ENCODE data around the gene SCGB3A1.

SCGB3A1 gene

DNA sequence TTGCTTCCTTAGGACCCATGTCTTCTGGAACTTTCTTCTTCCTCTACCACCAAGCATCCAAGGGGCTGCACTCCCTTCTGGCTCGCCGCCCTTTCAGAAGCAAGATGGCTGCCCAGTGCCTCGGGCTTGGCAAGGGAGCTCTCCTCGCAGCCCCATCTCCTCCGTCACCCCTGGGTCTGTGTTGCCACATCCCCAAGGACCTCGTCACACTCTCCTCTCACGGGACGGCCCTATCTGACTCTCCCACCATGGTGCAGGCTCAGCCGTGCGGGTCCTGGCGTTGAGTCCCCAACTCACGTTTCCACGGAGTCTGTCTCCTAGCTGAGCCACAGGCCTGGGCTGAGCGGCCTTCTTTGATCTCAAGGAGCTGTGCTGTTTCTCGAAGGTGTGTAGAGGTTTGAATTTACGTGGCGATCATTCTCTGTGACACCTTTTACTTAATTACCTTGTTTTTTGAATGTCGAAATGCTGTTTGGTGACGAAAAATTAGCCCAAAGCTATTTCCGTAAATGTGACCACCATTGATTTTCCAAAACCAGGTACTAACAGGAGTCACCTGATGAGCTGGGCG lies 15.0 kb upstream of the SCGB3A1 start:
- no peak for DNase-seq (ENCODE audit: low read depth in 2 of 2)

- DNase-seq (ENCODE audit: low read depth in 2 of 2), result peak; percentile 7 to 24
Measured at GRCh38 chr5:180605554-180606214, 14.4 kb upstream of the SCGB3A1 start.

GRCh38 chr5:180604271-180604670 lies 13.0 kb upstream of the SCGB3A1 start:
- DNase-seq (ENCODE audit: low read depth in 2 of 2), result no peak

DNA sequence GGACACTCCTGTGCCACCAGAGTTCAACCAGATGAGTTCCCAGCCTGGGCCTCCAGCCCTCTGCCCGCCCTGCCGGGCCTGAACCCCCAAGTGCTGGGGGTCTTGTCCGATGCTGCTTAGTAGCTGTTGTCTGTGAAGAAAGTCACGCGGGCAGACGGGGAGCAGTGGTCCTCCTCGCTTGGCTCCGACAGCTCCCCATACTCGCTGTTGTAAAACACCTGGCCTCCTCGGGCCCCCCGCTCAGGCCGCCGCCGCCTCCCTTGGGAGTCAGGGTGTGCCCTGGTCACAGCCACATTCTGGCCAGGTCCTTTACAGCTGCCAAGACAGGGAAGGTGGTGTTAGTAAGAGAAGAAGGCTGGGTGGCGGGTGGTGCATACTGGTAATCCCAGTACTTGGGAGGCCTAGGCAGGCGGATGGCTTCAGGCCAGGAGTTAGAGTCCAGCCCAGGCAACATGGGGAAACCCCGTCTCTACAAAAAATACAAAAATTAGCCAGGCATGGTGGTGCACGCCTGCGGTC lies 11.8 kb upstream of the SCGB3A1 start:
- DNase-seq (ENCODE audit: low read depth in 2 of 2), result no peak

DNA sequence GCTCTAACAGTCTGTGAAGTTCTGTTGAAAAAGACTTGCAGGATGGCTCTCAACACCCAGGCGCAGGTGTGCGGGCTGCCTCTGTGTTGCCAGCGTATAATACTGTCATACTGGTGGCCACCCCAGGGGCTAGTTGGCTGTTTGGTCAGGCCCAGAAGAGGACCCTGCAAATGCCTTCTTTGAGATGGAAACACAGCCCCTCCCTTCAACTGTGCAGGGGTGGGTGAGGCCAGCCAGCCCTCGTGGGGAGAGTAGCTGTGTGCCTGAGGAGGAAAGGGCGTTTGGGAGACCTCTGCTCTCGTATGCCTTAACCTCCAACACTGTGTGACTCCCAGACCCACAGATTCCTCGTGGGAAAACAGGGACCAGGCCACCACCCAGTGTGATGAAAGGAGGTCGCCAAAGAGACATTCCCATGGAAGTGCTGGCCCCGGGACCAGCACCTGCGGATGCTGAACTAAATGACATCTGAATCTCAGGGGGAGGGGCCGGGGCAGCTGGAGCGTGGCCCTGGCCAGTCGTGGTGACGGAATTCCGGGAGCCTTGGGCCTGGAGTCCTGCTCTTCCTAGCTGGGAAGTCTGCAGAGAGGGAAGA lies 11.3 kb upstream of the SCGB3A1 start:
- no peak for DNase-seq (ENCODE audit: low read depth in 2 of 2)

DNA sequence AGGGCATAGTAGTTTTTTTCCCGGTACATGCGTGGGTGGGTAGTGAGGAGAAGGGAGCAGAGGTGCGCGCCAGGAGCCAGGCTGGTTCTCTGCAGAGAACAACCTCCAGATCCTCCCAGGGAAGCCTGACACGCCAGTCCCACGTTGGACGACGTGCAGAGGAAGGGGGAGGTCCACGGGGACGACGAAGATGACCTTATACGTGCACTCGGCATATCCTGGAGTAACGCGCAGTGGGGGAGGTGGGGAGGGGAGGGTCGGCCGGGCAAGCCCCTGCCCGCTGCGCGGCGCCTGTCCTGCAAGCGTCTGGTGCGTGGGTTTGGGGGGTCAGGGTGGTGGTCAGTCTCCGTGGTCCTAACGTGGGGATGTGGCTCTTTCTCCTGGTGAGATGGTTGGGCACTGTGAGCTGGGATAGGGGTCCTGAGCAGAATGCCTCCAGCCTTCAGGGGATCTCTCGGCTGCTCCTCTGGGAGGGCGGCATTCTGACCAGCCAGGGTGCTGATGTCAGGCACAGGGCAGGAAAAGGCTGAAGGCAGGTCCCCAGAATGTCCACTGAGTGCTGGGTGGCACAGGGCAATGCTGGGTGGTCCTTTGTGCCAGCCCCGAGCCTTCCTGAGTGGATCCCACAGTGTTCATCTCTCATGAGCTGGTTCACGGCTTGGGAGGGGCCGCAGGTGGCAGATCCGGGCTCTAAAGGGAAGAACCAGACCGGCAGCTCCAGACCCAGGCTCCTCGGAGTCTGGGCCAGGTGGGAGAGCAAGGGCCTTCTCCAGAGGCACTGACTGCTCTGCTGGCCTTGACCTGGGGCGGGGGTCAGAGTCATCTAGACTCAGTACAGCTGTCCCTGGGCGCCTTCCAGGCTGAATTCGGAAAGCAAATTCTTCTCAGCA lies 10.5 kb upstream of the SCGB3A1 start:
- DNase-seq (ENCODE audit: low read depth in 2 of 2), result no peak

DNA sequence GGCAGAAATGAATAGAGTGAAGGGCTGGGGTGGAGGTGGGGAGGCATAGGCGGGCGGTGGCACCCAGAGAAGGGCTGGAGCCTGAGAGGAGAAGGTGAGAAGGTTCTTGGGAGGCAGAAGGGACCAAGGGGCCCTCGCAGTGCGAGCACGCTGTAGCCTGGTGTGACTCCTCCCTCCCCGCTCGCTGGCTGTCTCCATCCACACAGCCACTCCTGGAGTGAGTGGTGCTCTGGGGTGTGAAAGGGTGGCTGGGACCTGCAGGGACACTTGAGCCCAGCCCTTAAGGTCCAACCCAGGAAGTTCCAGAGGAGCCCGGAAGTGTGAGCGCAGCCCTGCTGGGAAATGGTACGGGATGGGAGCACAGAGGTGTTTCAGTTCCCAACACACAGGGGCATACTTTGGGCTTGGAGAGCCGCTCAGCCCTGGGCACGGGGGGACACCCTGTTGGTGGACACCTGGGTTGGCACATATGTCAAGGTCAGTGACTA lies 9.3 kb upstream of the SCGB3A1 start:
- no peak for DNase-seq (ENCODE audit: low read depth in 2 of 2)

GRCh38 chr5:180599981-180600553 lies 8.8 kb upstream of the SCGB3A1 start:
- no peak for DNase-seq (ENCODE audit: low read depth in 2 of 2)

DNA sequence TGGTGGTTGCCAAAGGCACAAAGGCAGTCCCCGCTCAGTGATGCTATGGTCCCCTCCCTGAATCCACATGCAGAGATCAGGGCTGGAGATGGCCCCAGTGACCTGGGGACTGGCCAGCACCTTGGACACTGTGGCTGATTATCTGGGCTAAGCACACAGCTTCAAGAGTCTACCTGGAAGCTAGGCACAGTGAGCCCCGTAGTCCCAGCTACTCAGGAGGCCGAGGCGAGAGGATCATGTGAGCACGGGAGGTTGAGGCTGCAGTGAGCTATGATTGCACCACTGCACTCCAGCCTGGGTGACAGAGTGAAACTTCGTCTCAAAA lies 8.3 kb upstream of the SCGB3A1 start:
- no peak for DNase-seq (ENCODE audit: low read depth in 2 of 2)

- no peak for DNase-seq (ENCODE audit: low read depth in 2 of 2)
Measured at GRCh38 chr5:180598797-180599589, 7.7 kb upstream of the SCGB3A1 start.

GRCh38 chr5:180598316-180598701 lies 7.0 kb upstream of the SCGB3A1 start:
- DNase-seq (ENCODE audit: low read depth in 2 of 2), result no peak

- DNase-seq (ENCODE audit: low read depth in 2 of 2), result no peak
Measured at GRCh38 chr5:180596668-180597231, 5.5 kb upstream of the SCGB3A1 start.

GRCh38 chr5:180596115-180596667 lies 4.9 kb upstream of the SCGB3A1 start:
- DNase-seq (ENCODE audit: low read depth in 2 of 2), result no peak

DNA sequence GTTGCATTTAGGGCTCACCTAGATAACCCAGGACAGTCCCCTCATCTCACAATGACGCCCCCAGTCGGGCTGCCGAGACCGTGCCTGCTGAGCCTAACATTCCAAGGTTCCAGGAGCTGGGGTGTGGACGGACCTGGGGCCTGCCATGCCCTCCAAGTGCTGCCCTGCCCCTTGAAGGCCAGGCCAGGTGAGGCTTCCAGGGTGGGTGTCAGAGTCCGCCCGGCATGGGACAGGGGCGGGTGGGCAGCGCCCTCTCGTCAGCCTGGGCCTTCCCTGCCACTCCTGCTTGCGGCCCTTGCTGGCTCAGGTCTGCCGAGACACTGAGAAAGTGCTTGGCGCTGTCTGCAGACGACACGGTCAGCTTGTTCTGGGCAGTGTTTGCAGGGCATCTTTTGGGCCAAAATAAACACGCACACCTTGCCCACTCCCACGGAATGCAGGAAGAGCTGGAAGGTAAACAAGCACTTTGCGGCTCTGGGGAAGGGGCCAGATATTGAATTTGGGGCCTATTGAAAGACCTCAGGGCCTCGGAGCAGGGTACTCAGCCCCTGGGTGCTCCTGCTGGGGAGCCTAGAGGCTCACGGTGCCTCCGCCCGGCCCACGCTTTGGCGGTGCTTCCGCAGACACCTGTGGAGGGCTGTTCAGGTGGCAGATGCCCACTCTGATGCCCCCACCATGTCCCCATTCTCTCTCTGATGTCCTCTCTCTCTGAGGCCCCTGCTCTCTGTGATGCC lies 4.2 kb upstream of the SCGB3A1 start:
- DNase-seq (ENCODE audit: low read depth in 2 of 2), result no peak

DNA sequence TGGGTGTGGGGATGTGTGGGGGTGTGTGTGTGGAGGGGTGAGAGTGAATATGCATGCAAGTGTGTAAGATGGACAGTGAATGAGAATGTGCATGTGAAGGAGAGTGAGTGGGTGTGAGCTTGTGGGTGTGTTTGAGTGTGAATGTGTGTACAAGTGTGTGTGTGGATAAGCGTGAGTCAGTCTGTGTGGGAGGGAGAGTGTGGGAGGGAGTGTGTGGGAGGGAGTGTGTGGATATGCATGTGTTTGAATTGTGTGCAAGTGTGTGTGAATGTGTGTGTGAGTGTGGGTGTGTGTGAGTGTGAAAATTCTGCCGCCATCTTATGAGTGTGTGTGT lies 3.7 kb upstream of the SCGB3A1 start:
- DNase-seq (ENCODE audit: low read depth in 2 of 2), result no peak

DNA sequence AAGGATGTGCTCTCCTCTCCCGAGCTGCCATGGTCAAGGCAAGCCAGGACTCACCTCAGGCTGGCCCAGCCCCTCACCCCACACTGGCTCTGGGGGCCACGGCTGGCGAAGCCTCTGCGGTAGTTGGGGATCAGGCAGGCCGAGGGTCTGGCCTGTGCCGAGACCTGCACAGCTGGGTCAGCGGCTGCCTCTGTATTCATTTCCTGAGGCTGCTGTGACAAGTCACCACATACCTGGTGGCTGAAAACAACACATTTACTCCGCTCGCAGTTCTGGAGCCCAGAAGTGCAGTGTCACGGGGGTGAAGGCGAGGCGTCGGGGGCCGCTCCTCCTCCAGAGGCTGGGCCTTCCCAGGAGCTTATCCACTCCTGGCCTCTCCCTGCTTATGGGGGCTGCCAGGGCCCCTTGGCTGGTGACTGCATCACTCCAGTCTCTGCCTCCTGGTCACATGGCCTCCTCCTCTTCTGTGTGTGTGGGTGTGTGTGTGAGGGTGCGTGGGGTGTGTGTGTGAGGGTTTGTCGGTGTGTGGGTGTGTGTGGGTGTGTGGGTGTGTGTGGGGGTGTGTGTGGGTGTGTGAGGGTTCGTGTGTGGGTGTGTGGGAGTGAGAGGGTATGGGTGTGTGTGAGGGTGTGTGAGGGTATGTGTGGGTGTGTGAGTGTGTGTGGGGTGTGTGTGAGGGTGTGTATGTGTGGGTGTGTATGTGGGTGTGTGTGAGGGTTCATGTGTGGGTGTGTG lies 3.2 kb upstream of the SCGB3A1 start:
- no peak for DNase-seq (ENCODE audit: low read depth in 2 of 2)

- no peak for DNase-seq (ENCODE audit: low read depth in 2 of 2)
Measured at GRCh38 chr5:180593446-180594206, 2.3 kb upstream of the SCGB3A1 start.

DNA sequence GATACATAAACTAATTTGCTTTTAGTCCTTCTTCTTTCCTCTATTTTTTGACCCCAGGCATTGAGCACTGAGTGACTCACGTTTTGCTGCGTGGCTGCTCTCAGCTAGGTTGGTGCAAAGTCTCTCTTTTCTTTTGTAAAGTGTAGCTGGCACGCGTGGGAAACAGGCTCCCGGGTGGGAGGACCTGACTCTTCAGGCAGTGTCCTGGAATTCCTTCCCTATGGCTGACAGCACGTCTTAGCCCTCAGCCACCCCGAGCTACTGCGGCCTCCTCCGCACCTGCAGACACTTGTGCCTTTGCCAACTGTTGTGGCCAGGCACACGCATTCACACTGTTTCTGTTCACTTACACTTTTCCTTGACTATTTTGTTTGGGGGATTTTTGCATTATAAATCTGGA lies 877 bp upstream of the SCGB3A1 start:
- DNase-seq (ENCODE audit: low read depth in 2 of 2), result no peak
